ENCODE data around the gene ZNF142.
A peak's percentile ranks its signal among the peaks of the same experiment; 100 is the strongest.

Gene ZNF142

DNA sequence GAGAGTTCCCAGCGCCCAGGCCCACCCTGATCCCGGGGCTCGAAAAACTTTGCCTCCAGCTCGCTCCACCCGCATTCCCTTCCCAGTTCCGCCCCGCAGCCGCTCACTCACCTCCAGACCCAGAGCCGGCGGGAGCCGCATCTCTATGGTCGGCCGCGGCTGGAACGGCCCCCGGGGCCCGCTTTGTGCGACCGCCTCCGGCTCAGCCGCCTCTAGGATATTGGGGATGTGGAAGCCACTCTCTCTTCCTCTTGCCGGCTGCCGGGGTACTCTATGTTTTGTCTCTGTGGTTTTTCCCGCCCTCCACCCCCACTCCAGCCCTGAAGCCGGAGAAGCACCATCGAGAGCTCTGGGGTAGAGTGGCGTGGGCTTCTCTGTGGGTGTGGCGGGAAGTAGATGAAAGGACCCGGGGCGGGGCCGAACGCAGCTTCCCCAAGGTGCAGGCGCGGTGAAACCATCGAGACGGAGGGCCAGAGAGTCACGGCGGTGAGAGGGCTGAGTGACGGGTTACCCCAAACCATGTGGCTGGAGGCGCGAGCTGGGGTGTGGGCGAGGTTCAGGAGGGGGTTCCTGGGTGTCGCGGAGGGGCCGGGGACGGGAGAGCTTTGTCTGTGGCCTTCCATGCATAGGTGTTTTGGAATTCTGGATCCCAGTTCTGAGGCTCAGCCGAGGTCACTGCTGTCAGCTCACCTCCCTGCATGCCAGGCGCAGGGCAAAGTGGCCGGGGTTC lies at the start of gene ZNF142, which contains the start of gene BCS1L:
TSS of gene ZNF142 (minus strand) at position 366 of the 730 bp plus-strand sequence. CDS start 3,194 bp downstream, outside the sequence.
TSS of gene BCS1L (plus strand) at position 426 of the 730 bp plus-strand sequence. CDS start 1,305 bp downstream, outside the sequence.
- DNase-seq: peak; percentile 89

DNA sequence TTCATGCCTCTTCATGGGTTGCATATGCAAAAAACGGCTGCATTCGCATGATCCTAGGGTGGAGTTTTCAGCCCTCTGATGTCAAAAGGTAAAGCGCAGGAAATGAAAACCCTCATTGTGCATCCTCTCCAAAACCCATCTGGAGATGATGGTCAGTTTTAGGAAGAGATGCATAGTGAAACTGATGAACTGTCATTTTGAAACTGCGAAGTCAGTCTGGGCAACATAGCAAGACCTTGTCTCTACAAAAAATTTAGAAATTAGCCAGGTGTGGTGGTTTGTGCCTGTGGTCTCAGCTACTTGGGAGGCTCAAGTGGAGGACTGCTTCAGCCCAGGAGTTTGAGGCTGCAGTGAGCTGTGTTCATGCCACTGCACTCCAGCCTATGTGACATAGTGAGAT lies 48.7 kb upstream of the ZNF142 start:
- DNase-seq: no peak

- DNase-seq: no peak
Observed at GRCh38 chr2:218703341-218703740, 43.9 kb upstream of the ZNF142 start.

- DNase-seq: no peak
Observed at GRCh38 chr2:218701806-218702205, 42.4 kb upstream of the ZNF142 start.

GRCh38 chr2:218698885-218699284 lies 39.5 kb upstream of the ZNF142 start:
- DNase-seq: no peak

GRCh38 chr2:218694405-218695145 lies 35.2 kb upstream of the ZNF142 start:
- DNase-seq: no peak

GRCh38 chr2:218691234-218691633 lies 31.8 kb upstream of the ZNF142 start:
- no peak for DNase-seq

- DNase-seq: peak; percentile 18
Observed at GRCh38 chr2:218687400-218688060, 28.1 kb upstream of the ZNF142 start.

- DNase-seq: no peak
Observed at GRCh38 chr2:218680061-218680460, 20.6 kb upstream of the ZNF142 start.

DNA sequence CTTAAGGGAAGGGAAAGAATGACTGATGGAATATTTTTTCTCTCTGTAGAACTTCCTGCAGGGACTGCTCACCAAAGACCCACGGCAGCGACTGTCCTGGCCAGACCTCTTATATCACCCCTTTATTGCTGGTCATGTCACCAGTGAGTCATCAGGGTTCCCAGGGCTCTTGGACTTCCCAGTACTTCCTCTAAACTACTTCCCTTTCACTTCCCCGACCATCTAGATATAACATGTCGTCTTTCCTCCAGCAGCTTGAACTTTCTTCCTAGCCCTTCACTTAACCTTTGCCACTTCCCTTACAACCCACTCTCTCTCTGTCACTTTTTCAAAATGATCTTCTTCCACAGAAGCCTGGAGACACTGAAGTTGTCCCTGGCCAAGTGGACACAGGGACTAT lies 19.7 kb upstream of the ZNF142 start:
- no peak for DNase-seq

GRCh38 chr2:218671654-218672566 lies 12.5 kb upstream of the ZNF142 start, which contains the start of the genes RNF25 and STK36:
Gene RNF25, minus strand, starts transcription at chr2:218672002. Its CDS starts 32 bp downstream, at chr2:218671970.
Gene STK36, plus strand, starts transcription at chr2:218672086. Its CDS starts 744 bp downstream, at chr2:218672830.
- peak; percentile 89 for DNase-seq

DNA sequence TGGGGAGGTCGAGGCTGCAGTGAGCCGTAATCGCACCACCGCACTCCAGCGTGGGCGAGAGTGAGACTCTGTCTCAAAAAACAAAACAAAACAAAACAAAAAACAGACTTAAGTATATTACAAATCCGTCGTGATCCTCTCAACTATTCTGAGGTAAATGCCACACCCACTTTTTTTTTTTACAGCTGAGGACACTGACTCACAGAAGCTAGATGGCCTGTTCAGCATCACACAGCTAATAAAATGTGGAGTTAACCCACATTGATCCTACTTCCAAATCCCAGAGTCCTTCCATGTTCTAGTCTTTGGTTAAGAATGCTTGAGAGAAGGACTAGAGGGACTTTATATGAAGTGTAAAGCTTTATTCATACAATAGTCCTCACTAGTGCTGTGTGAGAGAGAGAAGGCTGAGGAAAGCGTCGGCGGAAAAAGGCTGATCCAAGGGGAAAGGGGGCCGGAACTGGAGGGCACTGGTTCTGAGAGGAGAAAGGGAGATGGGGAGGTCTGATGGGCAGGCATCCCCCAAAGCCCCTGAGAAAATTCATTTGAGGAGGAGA lies 11.8 kb upstream of the ZNF142 start:
- no peak for DNase-seq

DNA sequence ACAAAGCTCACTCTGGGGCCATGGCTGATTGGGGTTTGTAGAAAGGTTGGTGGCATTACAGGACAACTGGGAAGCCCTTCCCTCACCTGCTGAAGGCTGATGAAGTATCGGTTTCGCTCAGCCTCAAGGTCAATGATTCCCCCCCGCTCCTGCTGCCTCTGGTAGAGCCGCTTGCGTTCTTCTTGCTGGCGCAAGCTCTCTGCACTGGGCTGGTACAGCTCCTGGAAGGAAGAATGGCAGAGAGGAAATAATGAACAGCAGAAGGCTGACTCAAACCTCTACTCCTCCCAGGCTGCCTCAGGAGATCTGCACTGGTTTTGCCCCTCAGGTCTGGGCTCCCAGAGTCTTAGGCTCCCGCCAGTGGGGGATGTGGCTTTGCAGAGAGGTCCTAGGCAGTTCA lies 5.2 kb upstream of the ZNF142 start:
- no peak for DNase-seq

DNA sequence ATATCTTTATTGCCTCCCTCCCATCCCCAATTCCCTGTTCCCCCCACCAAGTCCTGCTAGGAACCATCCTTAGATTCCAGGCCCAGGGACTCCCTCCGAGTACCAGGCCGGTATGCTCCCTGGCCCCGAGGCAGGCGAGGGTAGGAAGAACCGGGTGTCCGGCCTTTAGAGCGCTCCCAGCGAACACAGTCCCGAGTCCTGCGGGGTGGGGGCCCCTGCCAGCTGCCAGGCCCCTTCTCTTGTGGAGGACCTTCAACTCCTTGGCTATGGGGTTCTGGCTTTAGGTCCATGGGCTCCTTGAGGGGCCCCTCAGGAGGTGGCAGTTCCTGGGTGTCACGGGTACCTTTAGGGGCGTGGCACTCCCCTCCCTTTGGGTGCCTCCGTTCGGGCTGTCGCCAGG lies 4.5 kb upstream of the ZNF142 start:
- no peak for DNase-seq

- no peak for DNase-seq
Observed at GRCh38 chr2:218662827-218663226, 3.4 kb upstream of the ZNF142 start.

DNA sequence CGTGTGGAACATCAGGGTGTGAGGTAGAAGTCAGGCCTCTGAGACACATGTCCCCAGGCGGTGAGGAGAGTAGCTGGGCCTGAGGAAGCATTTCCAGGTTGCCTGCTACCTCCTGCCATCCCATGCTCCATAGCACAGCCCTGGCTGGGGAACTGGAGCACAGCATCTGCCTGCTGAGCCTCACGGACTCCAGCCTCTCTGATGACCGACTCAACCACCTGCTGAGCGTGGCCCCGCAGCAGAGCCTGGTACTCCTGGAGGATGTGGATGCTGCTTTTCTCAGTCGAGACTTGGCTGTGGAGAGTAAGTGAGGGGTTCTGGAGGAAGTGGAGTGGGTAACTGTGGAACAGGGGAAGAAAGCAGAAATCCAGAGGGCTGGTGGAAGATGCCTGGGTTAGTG lies 3.0 kb upstream of the ZNF142 start:
- DNase-seq: no peak

DNA sequence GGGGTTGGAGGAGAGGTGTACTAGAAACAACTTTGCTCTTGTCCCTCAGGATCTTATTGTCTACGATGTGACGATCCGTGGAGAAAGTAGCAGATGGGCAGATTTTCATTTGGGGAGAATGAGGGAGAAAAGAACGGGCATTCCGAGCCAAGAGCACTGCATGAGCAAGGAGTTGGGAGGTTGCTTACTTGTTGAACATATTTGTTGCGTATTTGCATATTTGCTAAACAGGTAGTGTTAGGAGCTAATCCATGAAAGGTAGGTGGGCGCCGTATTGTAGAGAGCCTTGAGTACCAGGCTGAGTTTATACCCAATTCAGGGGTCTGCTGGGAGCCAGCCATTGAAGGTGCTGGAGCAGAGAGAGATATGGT lies 550 bp upstream of the ZNF142 start:
- DNase-seq: no peak

- peak; percentile 30 for DNase-seq
Observed at GRCh38 chr2:218658671-218659257, 659 bp downstream of the ZNF142 start.

GRCh38 chr2:218655751-218656150 lies 3.7 kb downstream of the ZNF142 start:
- no peak for DNase-seq

DNA sequence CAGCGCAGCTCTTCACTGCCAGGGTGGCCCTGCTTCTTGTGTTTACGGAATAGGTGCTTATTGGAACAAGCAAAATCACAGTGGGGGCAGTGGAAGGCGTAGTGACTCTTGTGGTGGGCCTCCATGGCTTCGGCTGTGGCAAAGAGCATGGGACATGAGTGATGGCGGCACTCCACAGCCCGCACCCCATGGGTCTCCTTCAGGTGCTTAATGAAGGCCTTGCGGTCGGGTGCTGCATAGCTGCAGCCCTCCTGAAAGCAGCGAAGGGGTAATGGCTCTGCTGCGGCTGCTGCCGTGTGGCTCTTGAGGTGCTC lies 10.7 kb downstream of the ZNF142 start:
- no peak for DNase-seq

GRCh38 chr2:218648088-218648786 lies 11.2 kb downstream of the ZNF142 start:
- DNase-seq: no peak

Data from NCI-H510A (cell line).